Left colon (tissue), 2 donors: ENCODE measurements around the gene KAZN. TPM values are rescaled to one million over a fixed set of nuclear protein-coding genes. Genes with fewer than 3 reads are reported as not detected.
A peak's percentile ranks its signal among the peaks of the same experiment; 100 is the strongest.

ENCODE experiments used
- ATAC-seq: fragments of 200-7000 bp; cut with Tn5 transposase; one replicate; pipeline ENCODE4 v1.9.1; 2020; ENCODE audit warnings: mild to moderate bottlenecking, moderate library complexity
- DNase-seq, 2 donors: peaks; one replicate each; pipeline ENCODE4 v3.0.0-alpha.2; 2020
- intact Hi-C, 2 donors: fragments of 100-400 bp; cut with DNase I in 1 of 2; cut with micrococcal nuclease in 1 of 2; formaldehyde crosslinking; loops; one replicate each; pipeline versions ENCODE4 v1.11.2 to v1.14.0; 2022; cut with DNase I, micrococcal nuclease
- total RNA-seq, 2 donors: library from RNA; stranded (reverse); fragmentation: NEBNext Ultra II Directional; extraction: Animal tissue kit (Norgen Biotek cat#: 25700); gene quantifications; one replicate each; pipeline ENCODE4 v1.2.1, GENCODE V29; 2021
- donor health status: DM: no; HTN: no; CAD: no.
- donor health status: DM: yes; HTN: yes; CAD: no.

Gene KAZN
- total RNA-seq, 2 donors from 2014 or later: 11.4 to 14.2 TPM

- DNase-seq (peak in 1 of 2 donors; percentile 52), ATAC-seq (no peak)
- intact Hi-C loops: loop anchor here in 1 of 2 donors (5.0 kb wide), 1 partner anchor 126 kb away; no protein-coding TSS in a partner anchor
Observed at GRCh38 chr1:15146142-15146680, 547.7 kb downstream of the KAZN start.

GRCh38 chr1:15146971-15147376 lies 548.5 kb downstream of the KAZN start:
- ATAC-seq: no peak
- no peak for DNase-seq
- intact Hi-C loops: loop anchor here in 1 of 2 donors (5.0 kb wide), 1 partner anchor 125 kb away; no protein-coding TSS in a partner anchor

GRCh38 chr1:15148004-15148403 lies 549.5 kb downstream of the KAZN start:
- ATAC-seq (no peak), DNase-seq (no peak)
- intact Hi-C loops: loop anchor here in 1 of 2 donors (5.0 kb wide), 1 partner anchor 124 kb away; no protein-coding TSS in a partner anchor

DNA sequence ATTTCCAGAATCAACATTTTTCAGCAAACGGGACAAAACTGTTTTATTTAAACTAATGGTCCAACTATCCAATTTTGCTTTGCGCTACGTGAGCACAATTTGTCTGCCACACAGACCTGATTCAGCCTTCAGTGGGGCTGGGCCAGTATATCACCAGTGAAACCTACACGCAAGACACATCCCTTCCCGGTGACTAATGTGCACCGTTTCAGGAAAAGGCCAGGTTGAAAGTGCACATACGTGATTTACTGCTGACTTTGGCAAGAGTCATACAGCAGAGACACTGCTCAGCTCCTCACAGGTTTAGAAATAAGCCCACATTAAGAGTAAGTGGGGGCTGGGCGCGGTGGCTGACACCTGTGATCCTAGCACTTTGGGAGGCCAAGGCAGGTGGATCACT lies 550.0 kb downstream of the KAZN start:
- ATAC-seq (no peak), DNase-seq (no peak)
- intact Hi-C loops: loop anchor here in 1 of 2 donors (5.0 kb wide), 1 partner anchor 124 kb away; no protein-coding TSS in a partner anchor

GRCh38 chr1:15148941-15149340 lies 550.5 kb downstream of the KAZN start:
- intact Hi-C loops: loop anchor here in 1 of 2 donors (5.0 kb wide), 1 partner anchor 123 kb away; no protein-coding TSS in a partner anchor
- ATAC-seq (no peak), DNase-seq (no peak)

- DNase-seq: no peak
- intact Hi-C loops: loop anchor here in 1 of 2 donors (10.0 kb wide), 1 partner anchor 124 kb away; no protein-coding TSS in a partner anchor
- no peak for ATAC-seq
Observed at GRCh38 chr1:15150376-15150775, 551.9 kb downstream of the KAZN start.

DNA sequence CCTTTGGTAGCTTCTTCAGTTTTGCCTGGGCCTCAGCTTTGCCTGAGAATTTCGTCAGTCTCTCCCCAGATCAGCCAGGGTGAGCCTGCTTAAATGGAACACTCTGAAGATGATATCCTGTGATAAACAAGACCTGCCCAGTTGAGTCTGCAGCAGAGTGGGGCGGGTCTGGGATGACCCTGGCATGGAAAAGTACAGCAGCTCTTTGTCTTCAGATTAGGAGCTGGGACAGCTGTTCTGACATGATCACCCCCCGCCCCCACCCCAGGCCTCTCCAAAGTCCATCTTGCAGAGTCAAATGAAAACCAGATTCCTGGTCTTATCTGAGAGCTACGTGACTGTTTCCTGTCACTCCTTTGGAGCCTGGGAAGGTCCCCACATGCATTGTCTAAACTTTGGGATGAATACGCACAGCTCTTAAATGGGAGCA lies 552.9 kb downstream of the KAZN start:
- no peak for DNase-seq
- intact Hi-C loops: loop anchor here in 1 of 2 donors (10.0 kb wide), 1 partner anchor 123 kb away; no protein-coding TSS in a partner anchor
- ATAC-seq: no peak

DNA sequence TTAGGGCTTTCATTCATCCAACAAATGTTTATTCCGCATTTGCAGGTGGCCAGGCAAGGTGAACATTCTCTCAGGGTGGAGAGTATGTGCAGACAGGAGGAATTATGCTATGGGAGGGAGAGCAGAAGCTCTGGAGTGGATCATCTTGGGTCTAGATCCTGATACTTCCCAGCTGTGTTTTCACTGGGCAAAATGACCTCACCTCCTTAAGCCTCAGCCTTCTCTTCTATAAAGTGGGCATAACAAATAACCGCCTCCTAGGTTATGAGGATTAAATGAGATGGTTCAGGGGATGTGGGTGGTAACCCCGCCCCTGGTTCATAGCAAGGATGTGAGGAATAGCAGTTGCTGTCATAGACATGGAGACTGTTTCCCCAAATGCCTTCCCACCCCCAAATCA lies 553.4 kb downstream of the KAZN start:
- intact Hi-C loops: loop anchor here in 1 of 2 donors (10.0 kb wide), 1 partner anchor 123 kb away; no protein-coding TSS in a partner anchor
- DNase-seq (no peak), ATAC-seq (no peak)

DNA sequence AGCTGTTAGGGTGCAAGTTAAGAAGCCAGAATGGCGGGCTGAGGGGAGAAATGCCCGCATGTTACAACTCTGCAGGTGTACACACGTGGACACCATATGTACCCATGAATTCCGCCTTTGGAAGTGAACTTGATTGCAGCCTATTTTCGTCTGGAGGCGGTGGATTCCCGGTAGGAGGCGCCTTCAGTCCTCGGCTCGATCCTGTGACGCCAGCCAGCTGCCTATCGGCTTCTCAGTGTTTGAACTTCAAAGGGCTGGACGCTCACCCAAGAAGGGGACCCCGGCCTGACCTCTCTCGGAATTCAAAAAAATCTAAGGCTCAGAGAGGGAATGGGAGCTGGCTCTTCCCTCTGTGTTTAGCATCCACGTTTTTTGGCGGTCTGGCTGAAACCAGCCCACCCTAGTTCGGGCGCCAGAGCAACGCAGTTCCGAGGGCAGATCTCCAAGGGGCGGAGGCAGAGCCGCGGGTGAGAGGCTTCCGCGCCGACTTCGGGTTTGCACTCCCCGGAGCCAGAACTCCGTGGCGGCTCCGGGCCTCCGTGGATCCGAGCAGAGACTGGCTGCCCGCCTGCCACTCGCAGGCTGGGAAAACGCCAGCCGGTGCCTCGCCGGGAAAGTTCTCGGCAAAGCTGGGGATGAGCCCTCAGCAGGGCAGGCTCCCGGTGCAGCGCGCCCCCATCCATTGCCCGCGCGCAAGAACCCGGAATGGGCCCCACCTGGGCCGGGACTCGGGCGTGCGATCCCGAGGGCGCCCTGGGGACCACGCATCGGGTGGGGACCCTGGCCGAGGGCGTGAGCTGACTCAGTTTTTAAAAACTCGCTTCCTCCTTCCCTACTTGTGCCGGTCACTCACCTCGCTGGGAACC lies 554.1 kb downstream of the KAZN start:
- intact Hi-C loops: loop anchor here in 1 of 2 donors (10.0 kb wide), 1 partner anchor 122 kb away; no protein-coding TSS in a partner anchor

DNA sequence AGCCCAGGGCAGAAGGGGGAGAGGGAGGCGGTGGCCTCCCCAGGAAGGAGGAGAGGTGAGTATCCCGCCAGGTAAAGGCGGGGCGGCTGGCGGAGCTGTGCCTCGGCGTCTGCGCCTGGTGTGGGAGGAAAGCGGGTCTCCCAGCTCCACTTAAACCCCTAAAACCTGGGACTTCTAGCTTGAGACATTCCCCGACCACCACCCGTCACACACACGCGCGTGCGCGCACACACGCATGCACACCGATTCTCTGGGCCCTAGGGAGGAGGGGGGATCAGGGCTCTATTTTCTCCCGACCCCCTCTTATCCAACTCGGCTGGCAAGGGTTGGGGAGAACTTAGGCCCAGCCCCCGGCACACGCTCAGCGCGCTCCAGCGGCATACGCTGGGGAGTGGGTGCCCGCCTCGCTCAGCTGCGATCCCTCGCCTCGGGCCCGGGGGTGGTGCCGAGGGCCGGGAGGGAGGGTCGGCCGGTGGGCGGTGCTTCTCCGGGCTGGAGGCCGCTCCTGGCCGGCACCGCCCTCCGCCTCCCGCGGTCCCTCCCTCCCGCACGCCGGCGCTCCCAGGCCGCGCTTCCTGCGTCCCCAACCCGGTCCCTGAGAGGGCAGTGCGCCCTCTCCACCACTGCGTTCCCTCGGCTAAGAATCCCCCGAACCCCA lies 554.8 kb downstream of the KAZN start, which contains the start of gene TMEM51:
TMEM51 (plus strand) TSS at position 564 of the 658 bp plus-strand sequence. CDS start 61,341 bp downstream, outside the sequence.
- ATAC-seq (peak; percentile 77), DNase-seq (peak; percentile 85 to 88)
- intact Hi-C loops: loop anchor here in 1 of 2 donors (10.0 kb wide), 1 partner anchor 121 kb away; no protein-coding TSS in a partner anchor

More for the DNA sequence above, 554.1 kb downstream of the KAZN start:
- DNase-seq (peak; percentile 88 to 90), ATAC-seq (peak; percentile 63)

- ATAC-seq: peak; percentile 44
- intact Hi-C loops: loop anchor here in 1 of 2 donors (10.0 kb wide), 1 partner anchor 121 kb away; no protein-coding TSS in a partner anchor
- DNase-seq: peak; percentile 69 to 82
Observed at GRCh38 chr1:15153842-15154479, 555.5 kb downstream of the KAZN start.

DNA sequence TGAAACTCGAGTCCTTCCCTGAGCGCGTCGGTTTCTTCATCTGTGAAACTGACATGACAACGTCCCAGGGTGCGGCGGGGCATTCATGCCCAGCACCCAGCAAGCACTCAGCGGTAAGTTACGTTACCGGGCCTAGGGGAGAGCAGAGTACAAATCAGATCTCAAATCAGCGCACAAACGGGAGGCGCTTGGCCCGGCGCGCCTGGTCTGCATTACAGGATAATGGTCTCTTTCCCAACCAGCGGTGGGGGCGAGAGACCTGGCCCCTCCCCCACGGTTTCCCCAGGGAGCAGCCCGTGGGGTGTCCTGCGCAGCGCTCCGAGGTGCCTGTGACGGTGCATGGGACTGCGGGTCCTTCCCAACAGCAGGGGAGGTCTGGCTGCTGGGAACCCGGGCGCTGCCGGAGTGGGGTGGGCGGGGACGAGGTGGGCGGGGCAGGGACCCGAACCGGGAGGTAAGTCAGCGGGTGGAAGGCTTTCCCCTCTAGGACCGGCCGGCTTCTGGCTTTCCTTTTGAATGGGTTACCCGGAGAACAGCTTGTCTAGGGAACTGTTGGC lies 556.1 kb downstream of the KAZN start:
- DNase-seq (peak; percentile 54 to 57), ATAC-seq (peak; percentile 7)
- intact Hi-C loops: loop anchor here in 1 of 2 donors (10.0 kb wide), 1 partner anchor 120 kb away; no protein-coding TSS in a partner anchor

DNA sequence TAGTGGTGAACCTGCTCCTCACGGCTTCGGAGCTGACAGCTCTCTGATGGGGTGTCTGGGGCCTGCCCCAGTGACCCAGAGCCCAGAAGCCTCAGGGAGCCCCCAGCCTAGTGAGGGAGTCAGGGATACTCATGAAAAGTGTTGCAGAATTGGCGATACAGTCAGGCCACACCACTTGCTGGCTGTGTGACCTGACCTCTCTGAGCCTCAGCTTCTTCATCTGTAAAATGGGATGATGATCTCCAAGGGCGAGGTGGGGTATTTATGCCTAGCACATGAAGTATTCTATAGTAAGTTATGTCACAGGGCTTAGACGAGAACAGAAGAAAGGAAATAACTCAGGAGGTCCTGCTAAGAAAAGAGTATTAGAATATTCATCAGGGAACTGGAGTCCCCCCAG lies 556.7 kb downstream of the KAZN start:
- DNase-seq (no peak), ATAC-seq (no peak)
- intact Hi-C loops: loop anchor here in 1 of 2 donors (10.0 kb wide), 1 partner anchor 120 kb away; no protein-coding TSS in a partner anchor

- ATAC-seq: no peak
- no peak for DNase-seq
- intact Hi-C loops: loop anchor here in 1 of 2 donors (10.0 kb wide), 1 partner anchor 119 kb away; no protein-coding TSS in a partner anchor
Observed at GRCh38 chr1:15155888-15156741, 557.6 kb downstream of the KAZN start.

DNA sequence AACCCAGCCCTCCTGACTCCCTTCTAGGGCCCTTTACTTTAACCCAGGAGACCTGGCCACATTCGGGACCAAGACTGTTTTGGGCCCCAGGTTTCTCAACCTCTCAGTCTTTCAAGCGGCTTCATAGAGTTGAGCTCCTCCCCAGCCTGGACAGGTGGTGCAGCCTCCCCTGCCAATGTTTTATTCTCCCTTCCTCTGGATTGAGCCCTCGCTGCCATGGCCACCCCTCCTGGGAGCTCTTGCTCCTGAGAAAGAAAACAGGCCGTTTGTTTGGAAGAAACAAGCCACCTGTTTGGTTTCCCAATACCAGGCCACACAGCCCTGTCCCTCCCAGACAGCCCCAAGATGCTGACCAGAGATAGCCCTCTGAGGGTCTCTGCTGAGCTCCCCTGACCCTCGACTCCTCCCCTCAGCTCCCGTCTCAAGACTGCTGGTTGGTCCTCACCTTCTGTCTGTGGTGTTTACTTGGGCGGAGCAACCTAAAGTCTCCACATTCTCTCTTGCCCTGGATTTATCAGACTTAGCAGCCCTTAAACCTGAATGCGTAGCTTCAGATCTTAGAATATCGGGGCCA lies 558.4 kb downstream of the KAZN start:
- intact Hi-C loops: loop anchor here in 1 of 2 donors (10.0 kb wide), 1 partner anchor 118 kb away; no protein-coding TSS in a partner anchor
- ATAC-seq (no peak), DNase-seq (no peak)
